IgD-negative memory B cell (primary cell): ENCODE data around the gene VMAC. TPM values are rescaled to one million over a fixed set of nuclear protein-coding genes. Genes with fewer than 3 reads are reported as not detected.

ENCODE experiments used
- H3K27ac Mint-ChIP-seq, 3 donors: one replicate each; pipeline ENCODE4 v1.8.0; 2020 to 2022; ENCODE audit warnings: mild to moderate bottlenecking in 3 of 3, mixed read lengths in 3 of 3, moderate library complexity in 1 of 3
- H3K27me3 Mint-ChIP-seq: one replicate; pipeline ENCODE4 v1.8.0; 2021; ENCODE audit warnings: mixed read lengths
- H3K36me3 Mint-ChIP-seq: one replicate; pipeline ENCODE4 v1.8.0; 2020; ENCODE audit warnings: mild to moderate bottlenecking, mixed read lengths
- H3K4me1 Mint-ChIP-seq, 3 donors: one replicate each; pipeline ENCODE4 v1.8.0; 2020 to 2022; ENCODE audit warnings: mixed read lengths in 3 of 3, mild to moderate bottlenecking in 1 of 3
- H3K4me3 Mint-ChIP-seq, 4 donors: one replicate each; pipeline ENCODE4 v1.8.0; 2020 to 2022; ENCODE audit warnings: mild to moderate bottlenecking in 4 of 4, mixed read lengths in 4 of 4, moderate library complexity in 3 of 4
- H3K9me3 Mint-ChIP-seq, 3 donors: one replicate each; pipeline ENCODE4 v1.8.0; 2020 to 2021; ENCODE audit warnings: mixed read lengths in 3 of 3, mild to moderate bottlenecking in 1 of 3
- polyA plus RNA-seq: library from polyadenylated mRNA; unstranded; fragments of 300-500 nt; fragmentation: Illumina TruSeq; gene quantifications from one replicate; pipeline ENCODE4 v1.2.3, GENCODE V29; 2021

The VMAC gene
- polyA plus RNA-seq, 1 donor from 2014 or later, result 4.2 TPM

- Mint-ChIP-seq H3K9me3 (no peaks in the 10 kb centered on the region), H3K4me3 (no peak overlapping the region), H3K4me1 (no peaks in the 10 kb centered on the region), H3K27me3 (no peaks in the 10 kb centered on the region), H3K27ac (no peak overlapping the region), H3K36me3 (peaks cover 2% of the 10 kb centered on the region)
Measured at GRCh38 chr19:5894704-5895349, 9.8 kb upstream of the VMAC start.

- Mint-ChIP-seq H3K36me3 (peaks cover 2% of the 10 kb centered on the region), H3K4me1 (no peaks in the 10 kb centered on the region), H3K27me3 (no peaks in the 10 kb centered on the region), H3K9me3 (no peaks in the 10 kb centered on the region), H3K27ac (no peak overlapping the region), H3K4me3 (no peak overlapping the region)
Measured at GRCh38 chr19:5895409-5895808, 9.3 kb upstream of the VMAC start.

GRCh38 chr19:5895890-5896289 lies 8.8 kb upstream of the VMAC start:
- peaks cover 2% of the 10 kb centered on the region for H3K36me3 Mint-ChIP-seq
- H3K4me1 Mint-ChIP-seq, result peaks cover 0 to under 1% (median under 1%) of the 10 kb centered on the region in 3 donors
- H3K4me3 Mint-ChIP-seq, result no peak overlapping the region
- H3K27ac Mint-ChIP-seq, result no peak overlapping the region
- H3K9me3 Mint-ChIP-seq, result no peaks in the 10 kb centered on the region
- H3K27me3 Mint-ChIP-seq, result no peaks in the 10 kb centered on the region

- Mint-ChIP-seq H3K4me3 (no peak overlapping the region), H3K36me3 (peaks cover 2% of the 10 kb centered on the region), H3K27ac (no peak overlapping the region), H3K4me1 (peaks cover 0 to 6% (median 4%) of the 10 kb centered on the region in 3 donors), H3K9me3 (no peaks in the 10 kb centered on the region), H3K27me3 (no peaks in the 10 kb centered on the region)
Measured at GRCh38 chr19:5896365-5897076, 8.2 kb upstream of the VMAC start.

- Mint-ChIP-seq H3K27me3 (no peaks in the 10 kb centered on the region), H3K9me3 (no peaks in the 10 kb centered on the region), H3K27ac (no peak overlapping the region), H3K4me3 (peak overlapping the region in 1 of 4 donors; percentile 55), H3K36me3 (peaks cover 2% of the 10 kb centered on the region), H3K4me1 (peaks cover 0 to 6% (median 6%) of the 10 kb centered on the region in 3 donors)
Measured at GRCh38 chr19:5897189-5897969, 7.3 kb upstream of the VMAC start.

GRCh38 chr19:5899728-5900526 lies 4.7 kb upstream of the VMAC start:
- Mint-ChIP-seq H3K27ac (peak overlapping the region in 2 of 3 donors; percentile 8 to 33), H3K4me3 (peak overlapping the region in 2 of 4 donors; percentile 13 to 30), H3K4me1 (peaks cover 0 to 12% (median 11%) of the 10 kb centered on the region in 3 donors), H3K36me3 (peaks cover 2% of the 10 kb centered on the region), H3K9me3 (no peaks in the 10 kb centered on the region), H3K27me3 (no peaks in the 10 kb centered on the region)

- H3K4me1 Mint-ChIP-seq, result peaks cover 0 to 15% (median 11%) of the 10 kb centered on the region in 3 donors
- H3K27ac Mint-ChIP-seq, result peak overlapping the region in 1 of 3 donors; percentile 52
- H3K36me3 Mint-ChIP-seq, result no peaks in the 10 kb centered on the region
- no peaks in the 10 kb centered on the region for H3K9me3 Mint-ChIP-seq
- peak overlapping the region in 2 of 4 donors; percentile 30 to 56 for H3K4me3 Mint-ChIP-seq
- no peaks in the 10 kb centered on the region for H3K27me3 Mint-ChIP-seq
Measured at GRCh38 chr19:5900976-5901375, 3.7 kb upstream of the VMAC start.

- Mint-ChIP-seq H3K36me3 (no peaks in the 10 kb centered on the region), H3K27me3 (no peaks in the 10 kb centered on the region), H3K27ac (peak overlapping the region; percentile 87 to 99 (median 98)), H3K9me3 (no peaks in the 10 kb centered on the region), H3K4me1 (peaks cover 0 to 20% (median 20%) of the 10 kb centered on the region in 3 donors), H3K4me3 (peak overlapping the region; percentile 85 to 99 (median 94))
Measured at GRCh38 chr19:5903056-5903623, 1.5 kb upstream of the VMAC start.

- Mint-ChIP-seq H3K4me1 (peaks cover 0 to 20% (median 20%) of the 10 kb centered on the region in 3 donors), H3K36me3 (no peaks in the 10 kb centered on the region), H3K27me3 (no peaks in the 10 kb centered on the region), H3K27ac (peak within 1 kb of the TSS; percentile 87 to 99 (median 98)), H3K9me3 (no peaks in the 10 kb centered on the region), H3K4me3 (peak within 1 kb of the TSS; percentile 85 to 99 (median 94))
Measured at GRCh38 chr19:5903624-5904351, 884 bp upstream of the VMAC start, which contains the start of gene NDUFA11. NDUFA11 (minus strand) TSS chr19:5903790; CDS start chr19:5903708, 82 bp downstream.

GRCh38 chr19:5905114-5905778 lies 574 bp downstream of the VMAC start:
- Mint-ChIP-seq H3K27ac (peak overlapping the region in 2 of 3 donors; percentile 98 to 99), H3K36me3 (no peaks in the 10 kb centered on the region), H3K27me3 (no peaks in the 10 kb centered on the region), H3K9me3 (no peaks in the 10 kb centered on the region), H3K4me3 (peak overlapping the region; percentile 85 to 99 (median 94)), H3K4me1 (peaks cover 0 to 20% (median 20%) of the 10 kb centered on the region in 3 donors)

GRCh38 chr19:5907241-5907640 lies 2.6 kb downstream of the VMAC start:
- peak overlapping the region in 3 of 4 donors; percentile 45 to 70 (median 66) for H3K4me3 Mint-ChIP-seq

GRCh38 chr19:5908773-5909442 lies 4.2 kb downstream of the VMAC start:
- Mint-ChIP-seq H3K4me3 (no peak overlapping the region), H3K27me3 (no peaks in the 10 kb centered on the region), H3K9me3 (no peaks in the 10 kb centered on the region), H3K36me3 (no peaks in the 10 kb centered on the region), H3K27ac (no peak overlapping the region), H3K4me1 (peaks cover 0 to 9% (median 9%) of the 10 kb centered on the region in 3 donors)

More at GRCh38 chr19:5907241-5907640, 2.6 kb downstream of the VMAC start:
- no peaks in the 10 kb centered on the region for H3K9me3 Mint-ChIP-seq
- peak overlapping the region in 1 of 3 donors; percentile 86 for H3K27ac Mint-ChIP-seq
- no peaks in the 10 kb centered on the region for H3K27me3 Mint-ChIP-seq
- H3K4me1 Mint-ChIP-seq, result peaks cover 0 to 15% (median 14%) of the 10 kb centered on the region in 3 donors
- no peaks in the 10 kb centered on the region for H3K36me3 Mint-ChIP-seq

GRCh38 chr19:5910638-5910907 lies 5.9 kb downstream of the VMAC start:
- H3K27ac Mint-ChIP-seq, result peak overlapping the region in 1 of 3 donors; percentile 62
- no peaks in the 10 kb centered on the region for H3K36me3 Mint-ChIP-seq
- no peak overlapping the region for H3K4me3 Mint-ChIP-seq

More at GRCh38 chr19:5910638-5910907, 5.9 kb downstream of the VMAC start:
- no peaks in the 10 kb centered on the region for H3K27me3 Mint-ChIP-seq
- H3K4me1 Mint-ChIP-seq, result peaks cover 0 to 9% (median 5%) of the 10 kb centered on the region in 3 donors
- no peaks in the 10 kb centered on the region for H3K9me3 Mint-ChIP-seq
